ENCODE results near the gene FKBP15. TPM values are rescaled to one million over a fixed set of nuclear protein-coding genes. Genes with fewer than 3 reads are reported as not detected.

FKBP15 gene
- total RNA-seq, 1 experiment from 2014 or later: 33.5 TPM

DNA sequence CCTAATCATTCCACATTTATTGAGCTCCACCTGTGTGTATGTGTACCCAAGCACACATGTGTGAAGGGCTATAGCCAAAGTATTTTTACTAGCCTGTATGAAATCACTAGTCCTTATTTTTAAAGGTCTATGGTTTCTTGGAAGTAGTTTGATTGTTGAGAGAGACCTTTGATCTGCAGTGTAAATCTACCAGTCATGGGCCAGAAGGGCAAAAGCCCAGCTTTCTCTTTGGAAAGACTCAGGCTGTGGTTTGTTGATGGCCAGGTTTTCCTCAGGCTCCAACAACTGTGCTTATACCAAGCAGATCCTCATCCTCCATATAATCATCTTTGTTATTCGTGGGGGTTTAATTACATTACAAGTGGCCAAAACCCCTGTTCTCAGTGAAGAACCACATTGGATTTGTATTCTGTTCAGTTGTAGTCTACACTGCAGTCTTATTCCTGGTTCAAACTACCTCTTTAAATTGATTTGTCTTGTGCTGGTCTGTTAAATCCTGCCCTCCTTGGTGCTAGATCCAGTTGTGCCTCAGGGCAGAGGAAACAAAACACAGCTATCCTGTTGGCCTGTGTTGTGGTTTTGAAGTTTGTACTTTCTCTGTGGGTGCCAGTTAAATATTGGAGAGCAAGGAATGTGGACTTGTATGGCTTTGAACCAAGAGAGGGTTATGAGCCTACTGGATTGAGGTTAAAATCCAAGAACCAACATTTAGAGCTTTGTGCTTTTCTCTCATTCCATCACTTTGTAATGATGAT, 41.0 kb upstream of the FKBP15 start:
- no peak overlapping the region for H3K4me3 ChIP-seq
- no peaks in the 10 kb centered on the region for H4K20me1 ChIP-seq (ENCODE audit: insufficient read depth)
- intact Hi-C loops (cut with micrococcal nuclease; ENCODE audit: unreplicated experiment): no loop called here
- no peak for DNase-seq
- no peak overlapping the region for H2AFZ ChIP-seq
- no peak overlapping the region for H3K4me2 ChIP-seq
- H3K4me1 ChIP-seq (replicated peaks; ENCODE audit: insufficient read depth): no peaks in the 10 kb centered on the region
- CTCF ChIA-PET: no interaction called here
- no peaks in the 10 kb centered on the region for H3K79me2 ChIP-seq (ENCODE audit: low read depth)
- H3K36me3 ChIP-seq (ENCODE audit: low read depth): no peaks in the 10 kb centered on the region
- POLR2A ChIA-PET (ENCODE audit: unreplicated experiment): no interaction called here
- no peaks in the 10 kb centered on the region for H3F3A ChIP-seq (ENCODE audit: insufficient read depth, low read depth)
- no peak overlapping the region for H3K27ac ChIP-seq
- BruUV-seq (replicated peaks): no TSS peak
- H3K9me2 ChIP-seq (ENCODE audit: insufficient read depth): no peaks in the 10 kb centered on the region
- H3K9me3 ChIP-seq (ENCODE audit: insufficient read depth, low read depth): no peaks in the 10 kb centered on the region
- TF ChIP-seq, protein P1, sequence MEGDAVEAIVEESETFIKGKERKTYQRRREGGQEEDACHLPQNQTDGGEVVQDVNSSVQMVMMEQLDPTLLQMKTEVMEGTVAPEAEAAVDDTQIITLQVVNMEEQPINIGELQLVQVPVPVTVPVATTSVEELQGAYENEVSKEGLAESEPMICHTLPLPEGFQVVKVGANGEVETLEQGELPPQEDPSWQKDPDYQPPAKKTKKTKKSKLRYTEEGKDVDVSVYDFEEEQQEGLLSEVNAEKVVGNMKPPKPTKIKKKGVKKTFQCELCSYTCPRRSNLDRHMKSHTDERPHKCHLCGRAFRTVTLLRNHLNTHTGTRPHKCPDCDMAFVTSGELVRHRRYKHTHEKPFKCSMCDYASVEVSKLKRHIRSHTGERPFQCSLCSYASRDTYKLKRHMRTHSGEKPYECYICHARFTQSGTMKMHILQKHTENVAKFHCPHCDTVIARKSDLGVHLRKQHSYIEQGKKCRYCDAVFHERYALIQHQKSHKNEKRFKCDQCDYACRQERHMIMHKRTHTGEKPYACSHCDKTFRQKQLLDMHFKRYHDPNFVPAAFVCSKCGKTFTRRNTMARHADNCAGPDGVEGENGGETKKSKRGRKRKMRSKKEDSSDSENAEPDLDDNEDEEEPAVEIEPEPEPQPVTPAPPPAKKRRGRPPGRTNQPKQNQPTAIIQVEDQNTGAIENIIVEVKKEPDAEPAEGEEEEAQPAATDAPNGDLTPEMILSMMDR (conservative IDR thresholded peaks at IDR 0.05): no peak
- no peak for TF ChIP-seq EZH2 (IDR thresholded peaks at IDR 0.05; ENCODE audit: low read depth)
- H3K27me3 ChIP-seq (ENCODE audit: insufficient read depth, low read depth): no peaks in the 10 kb centered on the region

DNA sequence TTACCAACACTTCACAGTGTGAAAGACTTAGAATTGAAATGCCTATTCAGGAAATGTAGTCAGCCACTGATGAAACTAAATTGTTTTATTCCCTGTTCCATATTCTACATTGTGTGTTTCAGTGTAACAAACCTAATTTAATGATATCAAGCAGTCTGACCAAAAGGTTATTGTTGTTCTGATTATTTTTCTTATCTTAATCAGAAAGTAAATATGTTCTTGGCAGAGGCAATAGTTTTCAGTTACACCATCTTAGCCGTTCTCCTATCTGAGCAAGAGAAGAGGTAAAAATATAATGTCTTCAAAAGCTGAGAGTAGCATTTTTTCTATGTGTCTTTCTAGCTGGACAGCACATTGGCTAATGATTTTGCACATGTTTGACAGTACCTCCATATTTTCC, 37.2 kb upstream of the FKBP15 start:
- ChIA-PET POLR2A (ENCODE audit: unreplicated experiment) (no interaction called here), CTCF (no interaction called here)
- no peaks in the 10 kb centered on the region for H4K20me1 ChIP-seq (ENCODE audit: insufficient read depth)
- intact Hi-C loops (cut with micrococcal nuclease; ENCODE audit: unreplicated experiment): no loop called here
- no peaks in the 10 kb centered on the region for H3K36me3 ChIP-seq (ENCODE audit: low read depth)
- DNase-seq: no peak
- H3F3A ChIP-seq (ENCODE audit: insufficient read depth, low read depth): no peaks in the 10 kb centered on the region
- no peaks in the 10 kb centered on the region for H3K4me1 ChIP-seq (replicated peaks; ENCODE audit: insufficient read depth)
- no peak overlapping the region for H2AFZ ChIP-seq
- no peak for TF ChIP-seq EZH2 (IDR thresholded peaks at IDR 0.05; ENCODE audit: low read depth)
- TF ChIP-seq, protein P1 (conservative IDR thresholded peaks at IDR 0.05): no peak
- no peaks in the 10 kb centered on the region for H3K79me2 ChIP-seq (ENCODE audit: low read depth)
- H3K9me2 ChIP-seq (ENCODE audit: insufficient read depth): no peaks in the 10 kb centered on the region
- H3K9me3 ChIP-seq (ENCODE audit: insufficient read depth, low read depth): no peaks in the 10 kb centered on the region
- no peaks in the 10 kb centered on the region for H3K27me3 ChIP-seq (ENCODE audit: insufficient read depth, low read depth)
- no peak overlapping the region for H3K27ac ChIP-seq
- no peak overlapping the region for H3K4me3 ChIP-seq
- no peak overlapping the region for H3K4me2 ChIP-seq
- no TSS peak for BruUV-seq (replicated peaks)

GRCh38 chr9:113257863-113258262, 36.8 kb upstream of the FKBP15 start:
- BruUV-seq (replicated peaks): no TSS peak
- ChIA-PET POLR2A (ENCODE audit: unreplicated experiment) (no interaction called here), CTCF (no interaction called here)
- Histone ChIP-seq H3K4me3 (no peak overlapping the region), H3K4me2 (no peak overlapping the region), H4K20me1 (ENCODE audit: insufficient read depth) (no peaks in the 10 kb centered on the region), H3F3A (ENCODE audit: insufficient read depth, low read depth) (no peaks in the 10 kb centered on the region), H3K9me3 (ENCODE audit: insufficient read depth, low read depth) (no peaks in the 10 kb centered on the region), H3K4me1 (replicated peaks; ENCODE audit: insufficient read depth) (no peaks in the 10 kb centered on the region), H3K27me3 (ENCODE audit: insufficient read depth, low read depth) (no peaks in the 10 kb centered on the region), H3K27ac (no peak overlapping the region), H2AFZ (no peak overlapping the region), H3K79me2 (ENCODE audit: low read depth) (no peaks in the 10 kb centered on the region), H3K36me3 (ENCODE audit: low read depth) (no peaks in the 10 kb centered on the region), H3K9me2 (ENCODE audit: insufficient read depth) (no peaks in the 10 kb centered on the region)
- no peak for TF ChIP-seq EZH2 (IDR thresholded peaks at IDR 0.05; ENCODE audit: low read depth)
- TF ChIP-seq, protein P1 (conservative IDR thresholded peaks at IDR 0.05): no peak
- no peak for DNase-seq
- intact Hi-C loops (cut with micrococcal nuclease; ENCODE audit: unreplicated experiment): no loop called here
